Loucy (cell line): ENCODE results near the gene EMILIN3.

Experiments used
- H2AFZ ChIP-seq: fragments of 200-600 bp; sonication (generic); 2 replicates; pipeline ENCODE4 v1.6.0; 2016; ENCODE audit warnings: antibody characterized with exemption, mild to moderate bottlenecking, low read length, moderate library complexity
- H3F3A ChIP-seq: fragments of 200-600 bp; 2 replicates; pipeline ENCODE4 v1.6.0; 2016; ENCODE audit warnings: antibody characterized with exemption, low read depth, mild to moderate bottlenecking
- H3K27me3 ChIP-seq: fragments of 200-600 bp; sonication (generic); 2 replicates; pipeline ENCODE4 v1.6.1; 2014; ENCODE audit warnings: low read length, mild to moderate bottlenecking; ENCODE audit not compliant: insufficient read depth, poor library complexity, severe bottlenecking
- H3K36me3 ChIP-seq: fragments of 200-600 bp; sonication (generic); 2 replicates; pipeline ENCODE4 v1.6.1; 2016; ENCODE audit warnings: low read length; ENCODE audit not compliant: insufficient read depth
- H3K4me1 ChIP-seq: fragments of 200-600 bp; sonication (generic); 2 replicates; pipeline ENCODE4 v1.5.1; 2014; ENCODE audit warnings: low read length, mild to moderate bottlenecking; ENCODE audit not compliant: insufficient read depth, poor library complexity, severe bottlenecking
- H3K4me2 ChIP-seq: fragments of 200-600 bp; sonication (generic); 2 replicates; pipeline ENCODE4 v1.6.0; 2014; ENCODE audit warnings: antibody characterized with exemption, low read length, low read depth, mild to moderate bottlenecking; ENCODE audit not compliant: poor library complexity, severe bottlenecking
- H3K4me3 ChIP-seq: fragments of 200-600 bp; sonication (generic); 2 replicates; pipeline ENCODE4 v1.5.1; 2014; ENCODE audit warnings: low read length, mild to moderate bottlenecking, mixed read lengths; ENCODE audit not compliant: poor library complexity, severe bottlenecking
- H3K79me2 ChIP-seq: fragments of 200-600 bp; sonication (generic); 2 replicates; pipeline ENCODE4 v1.6.1; 2014; ENCODE audit warnings: low read length; ENCODE audit not compliant: insufficient read depth
- H3K9ac ChIP-seq: fragments of 200-600 bp; sonication (generic); 2 replicates; pipeline ENCODE4 v1.6.0; 2014; ENCODE audit warnings: mild to moderate bottlenecking, low read depth, low read length, moderate library complexity; ENCODE audit not compliant: poor library complexity, severe bottlenecking
- H3K9me2 ChIP-seq: fragments of 200-600 bp; sonication (generic); replicated peaks from 2 replicates; pipeline ENCODE4 v1.6.1; 2016; ENCODE audit warnings: low read depth, low read length, mixed read lengths
- H3K9me3 ChIP-seq: fragments of 200-600 bp; sonication (generic); 2 replicates; pipeline ENCODE4 v1.6.1; 2014; ENCODE audit warnings: mild to moderate bottlenecking, antibody characterized with exemption, low read length, low read depth; ENCODE audit not compliant: insufficient read depth
- H4K20me1 ChIP-seq: fragments of 200-600 bp; sonication (generic); 2 replicates; pipeline ENCODE4 v1.6.0; 2014; ENCODE audit warnings: antibody characterized with exemption, low read length, mild to moderate bottlenecking; ENCODE audit not compliant: insufficient read depth, poor library complexity, severe bottlenecking
- EZH2phosphoT487 ChIP-seq: fragments of 200-600 bp; IDR thresholded peaks from 2 replicates; pipeline ENCODE4 v1.6.1; 2018; ENCODE audit warnings: antibody characterized with exemption, mild to moderate bottlenecking, moderate library complexity, borderline replicate concordance
- TF ChIP-seq, protein P1 (sequence below): fragments of 200-600 bp; sonication (generic); conservative IDR thresholded peaks from 2 replicates; pipeline ENCODE4 v1.5.1; 2014; ENCODE audit warnings: mild to moderate bottlenecking, antibody characterized with exemption, low read length

The EMILIN3 gene

GRCh38 chr20:41329435-41330342 lies 36.9 kb downstream of the EMILIN3 start:
- Histone ChIP-seq H3K4me2 (peak overlapping the region; percentile 77), H3K4me3 (peak overlapping the region; percentile 63), H3K9ac (peak overlapping the region; percentile 58)

GRCh38 chr20:41327178-41327577 lies 39.4 kb downstream of the EMILIN3 start:
- Histone ChIP-seq H2AFZ (peak overlapping the region; percentile 77), H4K20me1 (no peaks in the 10 kb centered on the region), H3K9ac (no peak overlapping the region), H3K79me2 (no peaks in the 10 kb centered on the region), H3K27me3 (no peaks in the 10 kb centered on the region), H3K4me2 (no peak overlapping the region), H3K4me3 (no peak overlapping the region), H3K9me2 (no peaks in the 10 kb centered on the region), H3K36me3 (no peaks in the 10 kb centered on the region), H3K9me3 (no peaks in the 10 kb centered on the region), H3K4me1 (peaks cover 21% of the 10 kb centered on the region), H3F3A (peaks cover 3% of the 10 kb centered on the region; the same call in 1 of the 2 replicates)
- TF ChIP-seq EZH2phosphoT487 = no peak
- TF ChIP-seq, protein P1, sequence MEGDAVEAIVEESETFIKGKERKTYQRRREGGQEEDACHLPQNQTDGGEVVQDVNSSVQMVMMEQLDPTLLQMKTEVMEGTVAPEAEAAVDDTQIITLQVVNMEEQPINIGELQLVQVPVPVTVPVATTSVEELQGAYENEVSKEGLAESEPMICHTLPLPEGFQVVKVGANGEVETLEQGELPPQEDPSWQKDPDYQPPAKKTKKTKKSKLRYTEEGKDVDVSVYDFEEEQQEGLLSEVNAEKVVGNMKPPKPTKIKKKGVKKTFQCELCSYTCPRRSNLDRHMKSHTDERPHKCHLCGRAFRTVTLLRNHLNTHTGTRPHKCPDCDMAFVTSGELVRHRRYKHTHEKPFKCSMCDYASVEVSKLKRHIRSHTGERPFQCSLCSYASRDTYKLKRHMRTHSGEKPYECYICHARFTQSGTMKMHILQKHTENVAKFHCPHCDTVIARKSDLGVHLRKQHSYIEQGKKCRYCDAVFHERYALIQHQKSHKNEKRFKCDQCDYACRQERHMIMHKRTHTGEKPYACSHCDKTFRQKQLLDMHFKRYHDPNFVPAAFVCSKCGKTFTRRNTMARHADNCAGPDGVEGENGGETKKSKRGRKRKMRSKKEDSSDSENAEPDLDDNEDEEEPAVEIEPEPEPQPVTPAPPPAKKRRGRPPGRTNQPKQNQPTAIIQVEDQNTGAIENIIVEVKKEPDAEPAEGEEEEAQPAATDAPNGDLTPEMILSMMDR = no peak

More at GRCh38 chr20:41329435-41330342, 36.9 kb downstream of the EMILIN3 start:
- Histone ChIP-seq H3K4me1 (peaks cover 21% of the 10 kb centered on the region), H3K36me3 (no peaks in the 10 kb centered on the region), H4K20me1 (no peaks in the 10 kb centered on the region), H3F3A (peaks cover 3% of the 10 kb centered on the region; the same call in 1 of the 2 replicates), H3K9me2 (no peaks in the 10 kb centered on the region), H3K27me3 (no peaks in the 10 kb centered on the region), H3K79me2 (no peaks in the 10 kb centered on the region), H2AFZ (peak overlapping the region; percentile 85), H3K9me3 (no peaks in the 10 kb centered on the region)
- TF ChIP-seq, protein P1 = no peak
- no peak for TF ChIP-seq EZH2phosphoT487

DNA sequence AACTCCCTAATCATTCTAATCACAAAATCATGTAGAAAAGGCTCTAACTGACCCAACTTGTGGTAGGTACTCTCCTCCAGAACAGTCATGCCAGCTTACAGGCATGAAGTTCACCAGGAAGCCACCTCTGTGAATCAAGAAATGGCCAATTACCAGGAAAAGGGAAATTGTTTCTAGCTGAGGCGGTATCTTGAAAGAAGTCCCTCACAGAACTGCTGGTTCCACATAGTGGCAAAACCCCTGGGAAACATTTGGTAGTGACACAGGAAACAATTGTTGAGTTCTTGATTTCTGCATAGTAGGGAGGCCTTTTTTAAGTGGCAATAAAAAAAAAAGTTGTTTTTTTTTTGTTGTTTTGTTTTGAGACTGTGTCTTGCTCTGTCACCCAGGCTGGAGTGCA lies 45.6 kb downstream of the EMILIN3 start:
- Histone ChIP-seq H3K9me3 (no peaks in the 10 kb centered on the region), H3K4me2 (peak overlapping the region; percentile 25), H3K4me3 (peak overlapping the region; percentile 7), H3K79me2 (peaks cover 12% of the 10 kb centered on the region), H3K36me3 (no peaks in the 10 kb centered on the region), H3K4me1 (peaks cover 24% of the 10 kb centered on the region), H3F3A (no peaks in the 10 kb centered on the region), H2AFZ (peak overlapping the region; percentile 93), H4K20me1 (peaks cover 9% of the 10 kb centered on the region), H3K27me3 (no peaks in the 10 kb centered on the region), H3K9me2 (no peaks in the 10 kb centered on the region), H3K9ac (no peak overlapping the region)
- no peak for TF ChIP-seq EZH2phosphoT487
- TF ChIP-seq, protein P1 = no peak
